ENCODE measurements around the gene MSH3.
"Not testable (repeated sequence)": the region's sequence is repeated elsewhere in the genome, so short reads cannot be mapped to it uniquely, and the experiment has no call there.

The MSH3 gene

DNA sequence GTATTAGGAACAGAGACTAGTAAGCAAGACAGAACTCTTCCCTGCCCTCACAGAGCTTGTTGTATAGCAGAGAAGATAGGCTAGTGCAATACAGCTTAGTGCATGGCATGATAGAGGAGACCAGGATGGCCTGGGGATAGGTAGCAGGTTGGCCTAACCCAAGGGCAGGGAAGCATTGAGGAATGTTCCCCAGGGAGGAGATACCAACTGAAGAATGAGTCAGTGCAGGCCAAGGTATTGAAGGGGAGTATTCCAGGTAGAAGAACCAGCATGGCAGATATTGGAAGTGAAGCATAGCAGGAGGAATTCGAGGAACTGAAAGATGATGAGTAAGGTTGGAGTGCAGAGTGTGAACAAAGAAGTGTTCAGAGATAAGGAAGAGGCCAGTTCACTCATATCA lies 138.9 kb downstream of the MSH3 start:
- DNase-seq: no peak

DNA sequence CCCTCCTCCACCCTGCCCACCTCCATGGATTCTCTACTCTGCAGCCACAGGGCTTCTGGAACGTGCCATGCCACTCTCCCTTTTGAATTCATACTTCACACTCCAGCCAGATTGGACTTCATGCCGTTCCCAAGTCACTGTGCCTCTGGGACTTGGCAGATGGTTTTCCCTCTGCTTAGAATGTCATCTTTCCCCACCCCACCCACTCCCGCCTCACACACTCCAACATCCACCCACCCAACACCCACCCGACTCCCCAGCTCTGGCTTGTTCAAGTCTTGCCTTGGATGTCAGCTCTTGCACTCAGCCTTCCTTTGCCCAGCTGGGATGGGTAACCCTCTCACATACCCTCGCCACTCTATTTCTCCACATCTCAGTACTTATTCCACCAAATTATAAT lies 142.4 kb downstream of the MSH3 start:
- no peak for DNase-seq

- no peak for DNase-seq
These were observed 143.1 kb downstream of the MSH3 start for GRCh38 chr5:80797428-80798024.

- no peak for DNase-seq
These were observed 143.7 kb downstream of the MSH3 start for GRCh38 chr5:80798166-80798565.

- no peak for DNase-seq
These were observed 144.2 kb downstream of the MSH3 start for GRCh38 chr5:80798633-80799032.

DNA sequence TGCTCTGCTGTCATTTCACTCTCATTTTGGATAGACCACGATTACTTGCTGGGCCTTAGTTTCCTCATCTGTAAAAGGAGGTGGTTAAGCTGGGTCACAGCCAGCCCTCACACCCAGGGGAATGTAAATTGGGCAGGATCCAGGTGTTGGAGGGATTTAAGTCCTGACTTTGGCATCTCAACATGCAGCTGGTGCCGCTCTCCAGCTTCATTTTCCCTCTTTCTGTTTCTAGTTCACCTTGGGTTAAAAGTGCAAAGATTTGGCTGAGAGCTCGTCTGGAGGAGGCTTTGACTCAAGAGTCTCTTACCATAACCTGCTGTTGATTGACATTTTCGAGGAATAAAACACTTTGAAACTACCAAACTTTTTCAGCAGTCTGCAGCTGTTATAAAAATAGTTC lies 144.6 kb downstream of the MSH3 start:
- DNase-seq: no peak

- DNase-seq: no peak
These were observed 145.1 kb downstream of the MSH3 start for GRCh38 chr5:80799573-80799972.

- DNase-seq: no peak
These were observed 149.9 kb downstream of the MSH3 start for GRCh38 chr5:80804332-80804731.

GRCh38 chr5:80805038-80805437 lies 150.6 kb downstream of the MSH3 start:
- no peak for DNase-seq

GRCh38 chr5:80806929-80807328 lies 152.5 kb downstream of the MSH3 start:
- no peak for DNase-seq

- DNase-seq: no peak
These were observed 155.0 kb downstream of the MSH3 start for GRCh38 chr5:80809451-80809850.

- no peak for DNase-seq
These were observed 156.0 kb downstream of the MSH3 start for GRCh38 chr5:80810425-80810824.

GRCh38 chr5:80816590-80816989 lies 162.1 kb downstream of the MSH3 start:
- DNase-seq: no peak

GRCh38 chr5:80820685-80821084 lies 166.2 kb downstream of the MSH3 start:
- no peak for DNase-seq

- no peak for DNase-seq
These were observed 168.2 kb downstream of the MSH3 start for GRCh38 chr5:80822640-80823039.

GRCh38 chr5:80824159-80824558 lies 169.7 kb downstream of the MSH3 start:
- not testable (repeated sequence) for DNase-seq

- DNase-seq: peak in 2 of 56 donors; percentile 1 to 17
These were observed 171.5 kb downstream of the MSH3 start for GRCh38 chr5:80825786-80826460.

DNA sequence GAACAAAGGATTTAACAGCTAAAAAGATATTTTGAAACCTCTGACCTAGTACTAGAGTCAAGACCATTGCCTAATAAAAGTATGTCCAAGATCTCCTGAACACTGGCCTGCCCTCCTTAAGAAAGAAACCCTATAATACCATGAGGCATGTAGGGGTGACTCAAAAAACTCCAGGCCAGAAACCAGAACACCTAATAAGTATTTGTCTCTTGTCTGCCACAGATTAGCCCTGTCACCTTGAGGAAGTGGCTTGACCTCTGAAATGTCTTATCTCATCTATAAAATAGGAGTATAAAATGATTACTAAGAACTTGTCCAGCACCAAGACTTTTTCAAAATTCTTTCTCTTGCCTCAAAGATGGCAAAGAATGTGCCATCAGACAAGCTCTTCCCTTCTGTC lies 180.3 kb downstream of the MSH3 start:
- no peak for DNase-seq

- no peak for DNase-seq
These were observed 180.7 kb downstream of the MSH3 start for GRCh38 chr5:80835128-80835527.

- no peak for DNase-seq
These were observed 183.2 kb downstream of the MSH3 start for GRCh38 chr5:80837679-80838078.

- DNase-seq: not testable (repeated sequence)
These were observed 186.8 kb downstream of the MSH3 start for GRCh38 chr5:80841026-80841797.

DNA sequence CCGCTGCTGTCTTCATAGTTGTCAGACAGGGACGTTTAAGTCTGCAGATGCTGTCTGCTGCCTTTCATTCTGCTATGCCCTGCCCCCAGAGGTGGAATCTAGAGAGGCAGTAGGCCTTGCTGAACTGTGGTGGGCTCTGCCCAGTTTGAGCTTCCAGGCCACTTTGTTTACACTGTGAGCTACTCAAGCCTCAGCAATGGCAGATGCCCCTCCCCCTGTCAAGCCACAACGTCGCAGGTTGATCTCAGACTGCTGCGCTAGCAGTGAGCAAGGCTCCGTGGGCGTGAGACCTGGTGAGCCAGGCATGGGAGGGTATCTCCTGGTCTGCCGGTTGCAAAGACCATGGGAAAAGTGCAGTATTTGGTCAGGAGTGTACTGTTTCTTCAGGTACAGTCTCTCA lies 192.0 kb downstream of the MSH3 start:
- not testable (repeated sequence) for DNase-seq

- not testable (repeated sequence) for DNase-seq
These were observed 195.7 kb downstream of the MSH3 start for GRCh38 chr5:80850168-80850567.
